ENCODE data around the gene NGDN. TPM values are rescaled to one million over a fixed set of nuclear protein-coding genes. Genes with fewer than 3 reads are reported as not detected.
"Not testable (repeated sequence)": the region's sequence is repeated elsewhere in the genome, so short reads cannot be mapped to it uniquely, and the experiment has no call there.

The NGDN gene, protein sequence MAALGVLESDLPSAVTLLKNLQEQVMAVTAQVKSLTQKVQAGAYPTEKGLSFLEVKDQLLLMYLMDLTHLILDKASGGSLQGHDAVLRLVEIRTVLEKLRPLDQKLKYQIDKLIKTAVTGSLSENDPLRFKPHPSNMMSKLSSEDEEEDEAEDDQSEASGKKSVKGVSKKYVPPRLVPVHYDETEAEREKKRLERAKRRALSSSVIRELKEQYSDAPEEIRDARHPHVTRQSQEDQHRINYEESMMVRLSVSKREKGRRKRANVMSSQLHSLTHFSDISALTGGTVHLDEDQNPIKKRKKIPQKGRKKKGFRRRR
- polyA plus RNA-seq: 10 to 100 TPM; 22.2 to 50.3 (median 28.0) TPM

DNA sequence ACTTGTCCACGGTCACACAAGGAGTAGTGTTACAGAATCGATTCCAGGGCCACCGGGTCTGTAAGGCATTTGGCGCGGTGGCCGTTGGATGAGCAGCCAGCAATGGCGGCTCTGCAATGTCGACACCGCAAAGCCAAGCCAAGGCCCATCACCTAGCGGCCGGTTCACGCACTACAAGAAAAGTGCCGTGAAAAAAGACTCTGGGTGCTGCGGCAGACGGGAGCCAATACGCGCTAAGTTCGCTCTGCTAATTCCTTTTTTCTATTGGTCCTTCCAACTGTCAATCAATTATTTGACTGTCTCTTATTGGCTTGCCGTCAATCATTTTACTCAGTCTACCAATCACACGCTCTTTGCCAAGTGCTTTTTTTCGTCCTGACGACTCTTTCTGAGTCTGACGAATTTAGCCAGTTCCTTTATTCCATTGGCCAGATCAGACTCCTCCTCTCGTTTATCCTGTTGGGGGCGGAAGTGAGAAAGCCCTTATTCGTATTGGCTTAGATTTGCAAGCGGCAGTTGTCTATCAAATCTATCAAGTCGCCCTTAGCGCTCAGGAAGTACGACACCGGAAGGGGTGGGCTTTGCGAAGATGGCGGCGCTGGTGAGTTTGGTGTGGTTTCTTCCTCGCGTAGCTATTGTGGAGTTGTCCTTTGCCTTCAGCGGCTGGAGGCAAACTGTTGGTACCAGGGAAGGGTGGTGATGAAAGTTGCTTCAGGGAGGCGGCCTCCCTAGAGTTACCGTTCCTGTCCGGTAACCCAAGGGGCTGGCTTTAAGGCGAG, at the start of gene NGDN:
Gene NGDN, plus strand, starts transcription at position 577 of the 779 bp plus-strand sequence. Its CDS starts 13 bp downstream, at position 590.
- 1 to 2% (median 2%) methylated on average over 41 of the region's 41 CpGs for WGBS, 3 donors
- H3K27ac ChIP-seq (ENCODE audit: low read depth, low read length): no peak within 1 kb of the TSS

DNA sequence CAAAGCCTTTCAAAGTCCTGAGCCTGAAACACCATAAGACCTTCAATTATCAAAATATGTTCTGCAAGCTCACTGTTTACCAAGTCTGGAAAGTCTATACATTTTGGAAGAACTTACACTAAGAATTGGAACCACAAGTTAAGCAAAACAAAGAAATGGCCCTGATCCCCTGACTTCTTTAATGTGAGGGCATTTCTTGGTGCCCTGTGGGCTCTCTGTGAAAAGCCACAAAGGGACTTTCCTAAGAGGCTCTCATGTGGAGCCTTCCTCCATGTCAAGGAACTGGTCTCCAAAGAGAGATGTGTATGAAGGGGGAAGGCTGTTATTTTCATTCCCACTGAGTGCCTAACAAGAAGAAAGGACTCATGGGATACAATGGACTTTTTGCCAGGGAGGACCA, 47.9 kb upstream of the NGDN start:
- no peak overlapping the region for H3K27ac ChIP-seq (ENCODE audit: low read depth, low read length)

DNA sequence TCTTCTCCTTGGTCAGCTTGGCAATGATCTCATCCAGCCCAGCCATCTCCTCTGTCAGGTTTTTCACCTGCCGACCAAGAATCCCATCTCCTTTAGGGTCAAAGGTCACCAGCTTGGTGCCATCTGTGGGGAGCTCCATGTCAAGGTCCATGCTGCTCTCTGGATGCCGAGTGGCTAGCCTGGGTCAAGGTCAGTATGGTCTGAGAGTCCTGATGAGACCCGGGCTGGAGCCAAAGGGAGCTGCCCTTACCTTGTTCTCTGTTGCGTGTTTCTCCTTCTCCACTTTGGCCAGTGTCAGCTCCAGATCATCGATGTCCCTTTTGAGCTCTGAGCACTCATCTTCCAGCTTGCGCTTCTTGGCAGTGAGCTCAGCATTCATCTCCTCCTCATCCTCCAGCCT, 45.8 kb upstream of the NGDN start:
- H3K27ac ChIP-seq (ENCODE audit: low read depth, low read length): no peak overlapping the region
- 88 to 91% (median 88%) methylated on average over 6 of the region's 6 CpGs for WGBS, 3 donors

DNA sequence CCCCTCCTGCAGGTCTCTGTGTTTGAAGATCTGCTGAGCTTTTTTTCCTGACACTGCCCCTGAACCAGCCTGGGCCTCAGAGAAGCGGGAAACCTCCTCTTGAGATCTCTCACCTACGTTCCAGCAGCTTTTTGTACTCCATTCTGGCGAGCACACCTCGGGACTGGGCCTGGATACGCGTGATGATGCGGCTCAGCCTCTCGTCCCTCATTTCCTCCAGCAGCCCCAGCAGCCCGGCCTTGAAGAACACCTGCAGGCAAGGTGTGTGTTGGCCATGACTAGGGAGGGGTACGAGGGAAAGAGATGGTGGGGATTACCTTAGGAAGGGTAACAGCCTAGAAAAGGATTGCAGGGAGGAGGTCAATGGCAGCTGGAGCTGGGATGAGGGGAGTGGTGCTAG, 44.3 kb upstream of the NGDN start:
- H3K27ac ChIP-seq (ENCODE audit: low read depth, low read length): no peak overlapping the region
- 80 to 87% (median 80%) methylated on average over 10 of the region's 10 CpGs for WGBS, 3 donors

DNA sequence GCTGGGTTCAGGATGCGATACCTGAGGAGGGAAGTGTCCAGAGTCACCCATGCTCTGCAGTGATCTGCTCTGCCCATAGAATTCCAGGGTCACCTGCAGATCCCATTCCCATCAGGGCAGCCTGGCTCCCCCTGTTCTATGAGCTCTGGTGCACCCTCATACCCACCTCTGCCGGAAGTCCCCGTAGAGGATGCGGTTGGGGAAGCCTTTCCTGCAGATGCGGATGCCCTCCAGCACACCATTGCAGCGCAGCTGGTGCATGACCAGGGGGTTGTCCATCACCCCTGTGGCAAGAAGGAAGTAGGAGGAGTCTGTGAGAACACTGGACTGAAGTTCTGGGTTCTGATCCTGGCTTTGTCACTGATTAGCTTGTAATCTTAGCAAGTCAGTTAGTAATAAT, 43.7 kb upstream of the NGDN start:
- H3K27ac ChIP-seq (ENCODE audit: low read depth, low read length): not testable (repeated sequence)
- WGBS, 3 donors: 79 to 88% (median 80%) methylated on average over 6 of the region's 6 CpGs

DNA sequence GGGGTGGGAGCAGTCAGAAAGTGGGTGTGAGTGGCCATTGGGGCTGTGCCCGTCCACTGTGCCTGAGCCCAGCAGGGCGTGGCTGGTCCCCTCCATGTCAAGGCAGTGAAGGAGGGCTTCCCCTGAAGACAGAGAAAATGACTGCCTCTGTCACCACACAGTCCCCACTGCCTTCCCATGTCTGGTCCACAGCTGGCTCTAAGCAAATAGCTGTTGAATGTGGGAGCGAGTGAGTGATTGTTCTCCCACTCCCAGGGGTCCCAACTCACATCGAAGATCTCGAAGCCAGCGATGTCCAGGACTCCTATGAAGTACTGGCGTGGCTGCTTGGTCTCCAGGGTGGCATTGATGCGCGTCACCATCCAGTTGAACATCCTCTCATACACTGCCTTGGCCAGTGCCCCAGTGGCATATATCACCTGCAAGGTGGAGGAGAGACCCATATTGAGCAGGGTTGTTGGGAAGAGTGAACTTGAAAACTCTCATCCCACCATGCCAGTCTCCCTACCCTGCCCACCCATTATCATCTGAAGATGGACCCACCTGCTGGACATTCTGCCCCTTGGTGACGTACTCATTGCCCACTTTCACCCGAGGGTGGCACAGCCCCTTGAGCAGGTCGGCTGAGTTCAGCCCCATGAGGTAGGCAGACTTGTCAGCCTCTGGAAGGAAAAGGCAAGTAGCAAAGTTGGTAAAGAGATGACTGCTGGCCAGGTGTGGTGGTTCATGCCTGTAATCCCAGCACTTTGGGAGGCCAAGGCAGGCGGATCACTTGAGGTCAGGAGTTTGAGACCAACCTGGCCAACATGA, 40.6 kb upstream of the NGDN start:
- WGBS, 3 donors: 88 to 92% (median 90%) methylated on average over 13 of the region's 13 CpGs

DNA sequence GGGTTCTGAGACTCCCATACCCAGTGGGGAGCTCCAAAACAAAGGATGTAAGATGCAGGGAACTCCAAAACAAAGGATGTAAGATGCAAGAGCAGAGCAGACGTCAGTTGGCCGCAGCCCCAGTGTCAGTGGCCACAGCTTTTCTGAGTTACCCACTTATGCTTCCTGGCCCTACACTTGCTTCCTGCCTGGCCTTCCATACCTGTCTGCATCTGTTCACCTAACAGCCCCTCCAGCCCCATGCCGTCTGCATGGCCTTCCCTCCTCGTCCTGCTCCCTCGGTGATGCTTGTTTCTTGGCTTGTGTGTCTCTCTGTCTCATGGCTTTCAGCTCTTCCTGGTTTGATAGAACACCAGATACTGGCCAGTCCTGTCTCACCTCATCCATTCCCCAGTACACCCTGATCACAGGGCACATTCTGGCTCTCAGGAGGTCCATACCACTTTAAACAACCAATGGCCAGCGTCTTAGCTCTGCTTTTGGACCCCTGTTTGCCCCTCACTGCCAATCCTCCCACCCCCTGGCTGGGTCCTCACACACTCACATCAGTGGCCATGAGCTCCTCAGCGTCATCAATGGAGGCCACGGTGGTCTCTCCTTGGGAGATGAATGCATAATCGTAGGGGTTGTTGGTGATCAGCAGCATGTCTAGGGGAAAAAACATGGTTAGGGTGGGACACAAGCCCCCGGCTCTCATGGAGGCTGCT, 39.3 kb upstream of the NGDN start:
- H3K27ac ChIP-seq (ENCODE audit: low read depth, low read length): no peak overlapping the region
- WGBS, 3 donors: 81 to 82% (median 81%) methylated on average over 10 of the region's 10 CpGs

More for the DNA sequence above, 40.6 kb upstream of the NGDN start:
- no peak overlapping the region for H3K27ac ChIP-seq (ENCODE audit: low read depth, low read length)

DNA sequence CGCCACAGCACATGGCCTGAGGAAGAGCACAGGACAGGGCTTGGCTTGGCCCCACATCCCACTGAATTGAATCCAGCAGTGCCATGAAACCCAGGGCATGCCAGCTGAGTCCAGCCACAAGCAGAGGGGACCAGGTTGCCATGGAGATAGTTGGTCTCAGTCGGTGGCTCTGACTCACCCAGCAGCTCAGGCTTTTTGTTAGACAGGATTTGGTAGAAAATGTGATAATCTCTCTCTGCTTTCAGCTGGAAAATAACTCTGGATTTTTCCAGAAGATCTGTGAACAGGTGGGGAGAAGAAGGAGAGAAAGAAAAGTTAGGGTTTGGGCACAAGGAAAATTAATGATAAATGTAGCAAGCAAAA, 38.8 kb upstream of the NGDN start:
- H3K27ac ChIP-seq (ENCODE audit: low read depth, low read length): no peak overlapping the region
- WGBS, 3 donors: 45 to 55% (median 49%) methylated on average over 2 of the region's 2 CpGs

DNA sequence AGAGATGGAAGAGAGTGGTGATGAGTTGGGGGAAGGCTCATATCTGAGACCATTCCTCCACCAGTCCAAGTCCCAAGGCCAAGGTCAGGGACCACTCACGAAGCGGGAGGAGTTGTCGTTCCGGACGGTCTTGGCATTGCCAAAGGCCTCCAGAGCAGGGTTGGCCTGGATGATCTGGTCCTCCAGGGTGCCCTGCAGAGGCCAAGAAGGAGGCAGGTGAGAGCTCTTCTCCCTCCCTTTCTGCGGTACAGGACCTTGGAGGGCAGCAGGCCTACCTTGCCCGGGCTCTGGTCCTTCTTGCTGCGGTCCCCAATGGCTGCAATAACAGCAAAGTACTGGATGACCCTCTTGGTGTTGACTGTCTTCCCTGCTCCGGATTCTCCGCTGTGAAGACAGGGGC, 38.0 kb upstream of the NGDN start:
- WGBS, 3 donors: 88 to 94% (median 91%) methylated on average over 10 of the region's 10 CpGs
- H3K27ac ChIP-seq (ENCODE audit: low read depth, low read length): no peak overlapping the region

DNA sequence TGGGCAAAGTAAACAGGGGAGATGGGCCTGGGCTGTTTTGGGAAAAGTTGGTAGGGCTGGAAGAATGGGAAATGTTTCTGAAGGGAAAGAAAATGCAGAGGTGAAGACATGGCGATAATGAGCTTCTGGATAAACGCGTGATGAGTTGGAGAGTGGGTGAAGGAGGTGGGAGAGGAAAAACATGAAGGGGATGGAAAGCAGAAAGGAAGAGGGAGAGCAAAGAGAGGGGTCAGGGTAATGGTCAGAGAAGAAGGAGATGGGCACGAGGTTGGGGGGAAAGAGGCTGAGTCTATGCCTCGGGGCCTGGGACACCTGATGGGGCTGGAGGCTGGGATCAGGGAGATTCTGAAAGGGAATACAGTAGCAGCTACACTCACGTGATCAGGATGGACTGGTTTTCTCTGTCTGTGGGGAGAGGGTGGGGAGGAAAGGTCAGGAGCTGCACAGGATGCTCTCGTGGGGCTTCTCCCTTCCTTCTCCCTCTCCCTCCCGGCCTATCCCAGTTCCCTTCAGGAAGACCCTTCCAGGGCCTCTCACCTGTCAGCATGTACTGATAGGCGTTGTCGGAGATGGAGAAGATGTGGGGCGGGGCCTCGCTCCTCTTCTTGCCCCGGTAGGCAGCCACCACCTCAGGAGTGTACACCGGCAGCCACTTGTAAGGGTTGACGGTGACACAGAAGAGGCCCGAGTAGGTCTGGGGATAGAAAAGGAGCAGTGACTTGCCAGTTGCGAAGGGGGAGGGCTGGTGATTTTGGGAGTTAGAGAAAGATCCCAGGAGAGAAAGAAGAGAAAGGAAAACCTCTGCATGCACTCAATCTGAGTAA, 37.2 kb upstream of the NGDN start:
- WGBS, 3 donors: 69 to 81% (median 78%) methylated on average over 17 of the region's 17 CpGs
- no peak overlapping the region for H3K27ac ChIP-seq (ENCODE audit: low read depth, low read length)

DNA sequence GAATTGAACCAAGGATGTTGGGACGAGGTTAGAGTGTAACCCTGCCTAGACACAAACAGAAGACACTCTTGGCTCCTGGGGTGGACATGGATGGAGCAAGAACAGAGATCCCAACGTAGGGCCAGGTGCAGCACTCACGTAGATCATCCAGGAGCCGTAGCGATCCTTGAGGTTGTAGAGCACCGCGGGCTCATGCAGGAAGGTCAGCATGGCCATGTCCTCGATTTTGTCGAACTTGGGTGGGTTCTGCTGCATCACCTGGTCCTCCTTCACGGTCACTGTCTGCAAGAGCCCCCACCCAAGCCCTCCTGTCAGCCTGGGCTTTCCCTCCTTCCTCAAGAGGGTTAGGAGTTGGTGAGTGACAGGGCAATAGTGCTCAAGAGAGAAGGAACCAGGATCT, 36.6 kb upstream of the NGDN start:
- WGBS, 3 donors: 75 to 85% (median 84%) methylated on average over 10 of the region's 10 CpGs
- no peak overlapping the region for H3K27ac ChIP-seq (ENCODE audit: low read depth, low read length)

DNA sequence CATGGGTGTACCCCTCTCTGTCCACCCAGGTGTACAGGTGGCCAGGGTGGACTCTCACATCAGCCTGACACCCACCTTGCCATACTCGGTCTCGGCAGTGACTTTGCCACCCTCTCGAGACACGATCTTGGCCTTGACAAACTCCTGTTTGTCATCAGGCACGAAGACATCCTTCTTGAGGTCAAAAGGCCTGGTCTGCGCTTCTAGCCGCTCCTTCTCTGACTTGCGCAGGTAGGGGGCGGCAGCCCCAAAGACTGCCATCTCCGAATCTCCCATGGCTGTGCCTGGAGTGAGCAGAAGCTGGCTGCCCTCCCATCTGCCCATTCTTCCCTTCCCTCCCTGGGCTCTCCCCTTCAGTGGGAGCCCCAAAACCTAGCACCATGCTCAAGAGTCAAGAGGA, 36.0 kb upstream of the NGDN start:
- 73 to 79% (median 78%) methylated on average over 10 of the region's 10 CpGs for WGBS, 3 donors
- no peak overlapping the region for H3K27ac ChIP-seq (ENCODE audit: low read depth, low read length)

DNA sequence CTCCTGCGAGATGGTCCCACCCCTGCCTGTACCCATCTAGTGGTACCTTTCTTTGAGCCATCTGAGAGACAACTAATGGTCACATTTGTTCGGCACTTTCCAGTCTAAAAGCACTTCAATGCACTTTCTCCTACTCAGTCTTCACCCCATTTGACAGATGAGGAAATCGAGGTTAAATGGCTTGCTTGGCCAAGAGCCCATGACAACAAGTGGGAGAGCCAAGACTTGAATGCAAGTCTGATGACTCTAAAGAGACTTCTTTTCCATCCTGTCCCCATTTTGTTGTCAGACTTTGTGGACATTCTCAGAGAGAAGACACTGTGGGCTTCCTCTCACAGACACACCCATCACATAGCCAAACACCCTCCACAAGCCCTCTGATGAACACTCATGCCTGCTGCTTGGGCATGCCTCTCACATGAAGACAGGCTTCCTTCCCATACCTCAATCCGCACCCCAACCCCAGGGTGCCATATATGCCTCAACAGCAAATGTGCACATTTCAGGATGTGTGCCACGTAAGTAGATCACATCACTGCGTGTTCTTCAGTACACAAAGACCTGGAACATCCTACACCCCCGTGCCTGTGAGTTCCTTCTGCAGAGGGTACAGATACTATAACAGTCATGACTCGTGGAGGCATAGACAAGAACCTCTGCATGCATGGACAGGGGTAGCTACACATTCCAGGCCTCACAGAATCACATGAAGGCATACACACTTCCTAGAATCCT, 34.8 kb upstream of the NGDN start:
- WGBS, 3 donors: 78 to 87% (median 79%) methylated on average over 8 of the region's 8 CpGs
- no peak overlapping the region for H3K27ac ChIP-seq (ENCODE audit: low read depth, low read length)

DNA sequence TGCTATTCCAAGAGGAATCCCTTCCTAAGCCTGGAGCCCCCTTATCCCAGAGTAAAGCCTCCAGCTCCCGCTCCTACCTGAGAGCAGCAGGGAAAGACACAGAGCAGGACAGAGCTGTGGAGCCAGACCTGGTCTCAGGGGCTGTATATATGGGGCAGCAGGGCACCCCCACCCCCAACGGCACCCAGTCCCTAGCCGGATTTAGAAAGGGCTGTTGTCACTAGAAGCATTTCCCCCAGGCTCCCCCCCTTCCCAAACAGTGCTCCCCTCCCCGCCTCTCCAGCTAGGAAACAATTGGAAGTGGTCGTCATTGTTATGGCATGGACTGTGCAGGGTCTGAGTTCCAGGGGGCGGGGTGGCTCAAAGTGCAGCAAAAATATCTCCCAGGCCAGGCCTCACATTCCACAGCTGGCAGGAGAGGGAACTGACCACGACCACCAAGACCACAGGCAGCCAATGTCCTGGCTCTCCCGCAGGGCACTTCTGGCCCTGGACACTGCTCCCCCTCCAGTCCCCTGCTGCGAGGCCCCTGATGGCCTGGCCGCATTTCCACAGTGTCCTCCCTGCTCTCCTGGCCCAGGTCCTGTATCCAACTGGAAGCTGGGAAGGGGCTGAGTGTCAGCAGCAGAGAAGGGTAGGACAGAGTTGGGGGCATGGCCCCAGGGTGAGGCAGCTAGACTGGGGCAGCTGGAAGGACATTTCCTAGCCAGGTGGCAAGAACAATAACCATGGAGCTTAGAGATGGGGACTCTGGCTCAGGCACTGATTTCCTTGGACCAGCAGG, 33.8 kb upstream of the NGDN start, which contains the start of gene MYH7:
Gene MYH7, minus strand, starts transcription at position 118 of the 784 bp plus-strand sequence. CDS start 1,928 bp downstream, outside the sequence.
- 51 to 61% (median 56%) methylated on average over 10 of the region's 10 CpGs for WGBS, 3 donors
- H3K27ac ChIP-seq (ENCODE audit: low read depth, low read length): no peak within 1 kb of the TSS

DNA sequence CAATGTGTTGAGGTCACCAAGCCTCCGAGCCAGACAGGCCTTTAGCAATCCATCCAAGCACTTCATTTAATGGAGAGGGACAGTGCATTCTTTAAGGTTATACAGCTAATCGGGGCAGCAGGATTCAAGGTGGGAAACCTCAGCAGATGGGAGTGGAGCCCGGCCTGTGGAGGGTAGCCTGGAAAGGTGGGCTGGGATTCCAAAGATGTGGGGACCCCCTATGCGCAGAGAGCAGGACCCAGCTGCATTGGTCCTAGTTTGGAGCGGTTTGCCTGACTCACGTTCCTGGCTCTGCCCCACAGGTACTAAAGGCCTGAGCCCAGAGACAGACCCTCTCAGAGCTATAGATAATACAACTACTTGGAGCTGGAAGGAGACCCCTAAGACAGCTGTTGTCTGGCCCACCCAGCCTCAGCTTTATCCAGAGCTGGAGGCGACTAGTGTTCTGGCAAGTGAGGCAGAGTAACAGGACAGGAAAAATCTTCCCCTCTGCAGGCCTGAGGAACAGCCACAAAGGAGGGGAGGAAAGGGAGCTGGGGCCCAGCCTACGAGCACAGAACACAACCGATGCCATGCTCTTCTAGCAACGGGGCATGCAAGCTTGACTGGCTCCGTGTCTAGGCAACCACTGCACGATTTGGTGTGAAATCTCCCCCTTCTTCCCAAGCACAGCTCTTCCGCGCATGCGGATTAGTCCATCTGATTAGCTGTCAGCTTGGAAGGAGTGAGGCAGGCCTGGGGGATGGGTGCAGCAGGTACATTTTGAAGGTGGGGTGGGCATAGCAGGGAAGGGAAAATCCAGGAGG, 33.0 kb upstream of the NGDN start:
- no peak overlapping the region for H3K27ac ChIP-seq (ENCODE audit: low read depth, low read length)
- 69 to 79% (median 75%) methylated on average over 15 of the region's 15 CpGs for WGBS, 3 donors

All from adipose tissue (tissue), 3 donors.